HL-60/S4 (cell line): Measurements from ENCODE around the gene CFAP57.

Experiments used
- in situ Hi-C: fragments of 300-500 bp; cut with MboI; formaldehyde crosslinking; loops from 2 replicates; pipeline ENCODE4 v1.14.3; 2022; ENCODE audit warnings: low sequenced_read_pairs

Gene CFAP57

GRCh38 chr1:43225168-43225567 lies 53.0 kb downstream of the CFAP57 start:
- in situ Hi-C loops: loop anchor here (25.0 kb wide), 2 partner anchors 187 to 712 kb away; partner anchors contain the start of genes ARTN and IPO13

GRCh38 chr1:43227143-43227764 lies 55.1 kb downstream of the CFAP57 start:
- in situ Hi-C loops: loop anchor here (25.0 kb wide), 2 partner anchors 185 to 710 kb away; partner anchors contain the start of genes ARTN and IPO13

- in situ Hi-C loops: loop anchor here (25.0 kb wide), 2 partner anchors 182 to 707 kb away; partner anchors contain the start of genes ARTN and IPO13
Observed at GRCh38 chr1:43229826-43230780, 58.0 kb downstream of the CFAP57 start.

- in situ Hi-C loops: loop anchor here (25.0 kb wide), 2 partner anchors 180 to 705 kb away; partner anchors contain the start of genes ARTN and IPO13
Observed at GRCh38 chr1:43232074-43232473, 59.9 kb downstream of the CFAP57 start.

- in situ Hi-C loops: loop anchor here (25.0 kb wide), 2 partner anchors 180 to 705 kb away; partner anchors contain the start of genes ARTN and IPO13
Observed at GRCh38 chr1:43232482-43232881, 60.4 kb downstream of the CFAP57 start.

GRCh38 chr1:43233631-43234030 lies 61.5 kb downstream of the CFAP57 start:
- in situ Hi-C loops: loop anchor here (25.0 kb wide), 2 partner anchors 179 to 704 kb away; partner anchors contain the start of genes ARTN and IPO13

- in situ Hi-C loops: loop anchor here (25.0 kb wide), 2 partner anchors 178 to 703 kb away; partner anchors contain the start of genes ARTN and IPO13
Observed at GRCh38 chr1:43234267-43234666, 62.1 kb downstream of the CFAP57 start.

- in situ Hi-C loops: loop anchor here (25.0 kb wide), 2 partner anchors 177 to 702 kb away; partner anchors contain the start of genes ARTN and IPO13
Observed at GRCh38 chr1:43235040-43235439, 62.9 kb downstream of the CFAP57 start.

- in situ Hi-C loops: loop anchor here (25.0 kb wide), 2 partner anchors 177 to 702 kb away; partner anchors contain the start of genes ARTN and IPO13
Observed at GRCh38 chr1:43235451-43236121, 63.5 kb downstream of the CFAP57 start.

- in situ Hi-C loops: loop anchor here (25.0 kb wide), 2 partner anchors 175 to 700 kb away; partner anchors contain the start of genes ARTN and IPO13
Observed at GRCh38 chr1:43237121-43237520, 65.0 kb downstream of the CFAP57 start.

GRCh38 chr1:43238085-43238484 lies 66.0 kb downstream of the CFAP57 start:
- in situ Hi-C loops: loop anchor here (25.0 kb wide), 2 partner anchors 174 to 699 kb away; partner anchors contain the start of genes ARTN and IPO13

- in situ Hi-C loops: loop anchor here (25.0 kb wide), 2 partner anchors 173 to 698 kb away; partner anchors contain the start of genes ARTN and IPO13
Observed at GRCh38 chr1:43238991-43239469, 66.9 kb downstream of the CFAP57 start.

- in situ Hi-C loops: loop anchor here (25.0 kb wide), 2 partner anchors 173 to 698 kb away; partner anchors contain the start of genes ARTN and IPO13
Observed at GRCh38 chr1:43239484-43239883, 67.4 kb downstream of the CFAP57 start.

GRCh38 chr1:43241413-43241836 lies 69.3 kb downstream of the CFAP57 start:
- in situ Hi-C loops: loop anchor here (25.0 kb wide), 2 partner anchors 171 to 696 kb away; partner anchors contain the start of genes ARTN and IPO13

- in situ Hi-C loops: loop anchor here (25.0 kb wide), 2 partner anchors 169 to 694 kb away; partner anchors contain the start of genes ARTN and IPO13
Observed at GRCh38 chr1:43243299-43243698, 71.2 kb downstream of the CFAP57 start.

GRCh38 chr1:43246466-43247213 lies 74.5 kb downstream of the CFAP57 start:
- in situ Hi-C loops: loop anchor here (25.0 kb wide), 2 partner anchors 166 to 691 kb away; partner anchors contain the start of genes ARTN and IPO13

GRCh38 chr1:43247256-43247921 lies 75.3 kb downstream of the CFAP57 start:
- in situ Hi-C loops: loop anchor here (25.0 kb wide), 2 partner anchors 165 to 690 kb away; partner anchors contain the start of genes ARTN and IPO13

- in situ Hi-C loops: no loop called here
Observed at GRCh38 chr1:43250351-43250761, 78.2 kb downstream of the CFAP57 start.
